Stimulated activated CD4-positive, alpha-beta T cell treated with anti-CD3 and anti-CD28 coated beads, Interleukin-1b, Interleukin-23, amount 100 ng/mL, for 4 hours (primary cell): Measurements from ENCODE around the gene FMN1.

Source experiments
- DNase-seq, 2 donors: peaks; one replicate each; pipeline ENCODE4 v3.0.0-alpha.2; 2020; ENCODE audit warnings: low read depth in 2 of 2

Gene FMN1

DNA sequence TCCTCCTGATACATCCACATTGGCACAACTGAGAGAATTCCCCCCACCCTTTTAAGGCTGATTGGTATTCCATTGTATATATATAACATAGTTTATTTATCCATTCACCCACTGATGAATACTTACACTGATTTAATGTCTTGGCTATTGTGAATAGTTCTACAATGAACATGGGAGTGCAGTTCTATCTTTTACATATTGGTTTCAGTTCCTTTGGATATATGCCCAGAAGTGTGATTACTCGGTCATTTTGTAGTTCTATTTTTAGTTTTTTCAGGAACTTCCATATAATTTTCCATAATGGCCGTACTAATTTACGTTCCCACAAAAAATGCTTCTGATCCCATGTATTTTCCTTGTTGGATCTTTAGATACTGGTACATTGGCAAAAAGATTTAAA is 135.3 kb downstream of the FMN1 start:
- DNase-seq: no peak

DNA sequence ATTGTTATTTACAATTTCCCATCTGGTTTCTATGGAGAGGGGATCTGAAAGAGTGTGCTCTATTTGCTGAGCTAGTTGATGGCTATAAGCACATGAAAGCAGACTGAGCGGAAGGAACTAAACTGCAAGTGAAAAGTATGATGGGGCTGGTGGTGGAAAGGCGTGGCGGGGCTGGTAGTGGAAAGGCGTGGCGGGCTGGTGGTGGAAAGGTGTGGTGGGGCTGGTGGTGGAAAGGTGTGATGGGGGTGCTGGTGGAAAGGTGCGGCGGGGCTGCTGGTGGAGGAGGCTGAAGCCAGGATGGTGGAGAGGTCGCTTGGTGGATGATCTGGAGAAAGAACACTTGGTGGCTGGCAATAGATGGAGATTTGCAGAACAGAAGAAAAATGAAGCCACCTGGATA is 136.7 kb downstream of the FMN1 start:
- no peak for DNase-seq

DNA sequence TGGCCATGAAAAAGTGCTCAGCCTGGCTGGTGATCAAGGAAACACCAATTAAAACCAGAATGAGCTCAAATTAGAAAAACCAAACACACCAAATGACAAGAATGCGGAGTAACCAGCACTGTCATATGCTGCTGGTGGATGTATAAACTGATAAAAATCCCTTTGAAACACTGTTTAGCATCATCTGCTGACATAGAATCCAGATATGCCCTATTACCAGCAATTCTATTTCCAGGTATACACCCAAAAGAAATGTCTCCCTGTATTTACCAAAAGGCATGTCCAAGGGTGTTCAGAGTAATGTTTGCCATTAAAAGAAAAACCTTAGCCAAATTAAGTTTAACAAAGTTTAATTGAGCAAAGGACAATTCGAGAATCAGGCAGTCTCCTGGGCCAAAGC is 138.6 kb downstream of the FMN1 start:
- DNase-seq: no peak

GRCh38 chr15:33051528-33051927 is 143.0 kb downstream of the FMN1 start:
- DNase-seq: no peak

DNA sequence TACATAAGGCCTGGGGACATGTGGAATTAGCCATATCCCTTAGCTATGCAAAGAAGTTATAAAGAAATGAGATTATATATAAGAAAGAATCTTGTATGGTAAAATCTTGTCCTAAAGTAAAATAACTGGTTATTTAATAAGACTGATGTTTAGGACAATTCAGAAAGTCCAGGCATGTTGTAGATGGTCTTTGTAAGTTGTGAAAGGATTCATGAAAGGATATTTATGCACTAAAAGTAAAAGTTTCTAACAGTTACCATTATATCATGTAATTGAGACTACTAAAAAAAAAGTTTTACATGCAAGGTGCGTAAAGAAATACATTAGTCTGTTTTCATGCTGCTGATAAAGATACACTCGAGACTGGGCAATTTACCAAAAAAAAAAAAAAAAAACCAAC is 146.3 kb downstream of the FMN1 start:
- DNase-seq: no peak

DNA sequence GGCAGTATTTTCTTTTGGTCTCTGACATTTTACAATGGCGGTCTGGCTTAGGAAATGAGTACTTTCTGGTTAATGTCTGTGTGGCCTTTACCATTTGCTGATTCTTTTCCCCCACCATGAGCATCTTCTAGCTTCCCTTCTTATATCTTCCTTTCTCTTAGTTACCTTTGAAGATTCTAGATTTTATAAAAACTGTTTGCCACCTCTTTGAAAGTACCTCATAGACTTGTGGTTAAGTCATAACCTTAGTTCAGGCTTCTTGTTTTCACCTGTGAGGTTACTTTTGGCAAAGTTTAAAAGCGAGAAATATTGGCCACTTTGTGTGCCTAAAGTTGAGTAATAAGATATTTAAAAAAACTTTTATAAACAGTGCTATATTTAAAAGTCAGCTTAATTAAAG is 147.4 kb downstream of the FMN1 start:
- no peak for DNase-seq

DNA sequence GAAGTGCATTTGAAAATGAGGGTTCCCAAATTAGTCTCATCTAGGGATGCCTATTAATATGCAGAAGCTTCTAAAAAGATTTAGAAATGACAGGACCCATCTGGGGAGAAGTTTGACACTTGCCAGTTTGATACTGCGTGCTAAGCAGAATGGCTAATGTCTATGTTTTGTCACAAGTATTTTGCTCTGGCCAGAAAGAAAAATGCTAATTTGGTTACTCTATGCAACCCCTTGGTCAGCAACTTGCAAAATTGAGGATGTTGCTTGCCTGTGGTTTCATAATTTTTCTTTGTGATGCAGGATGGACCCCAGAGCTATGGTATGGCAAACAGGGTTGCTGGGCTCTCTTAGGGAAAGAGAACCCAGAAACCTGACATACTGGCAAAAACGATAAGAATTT is 148.2 kb downstream of the FMN1 start:
- no peak for DNase-seq

- no peak for DNase-seq
Observed at GRCh38 chr15:33045066-33045810, 149.3 kb downstream of the FMN1 start.

GRCh38 chr15:33044598-33044997 is 149.9 kb downstream of the FMN1 start:
- DNase-seq: no peak

GRCh38 chr15:33043636-33044035 is 150.9 kb downstream of the FMN1 start:
- DNase-seq: no peak

- no peak for DNase-seq
Observed at GRCh38 chr15:33040496-33040895, 154.0 kb downstream of the FMN1 start.

DNA sequence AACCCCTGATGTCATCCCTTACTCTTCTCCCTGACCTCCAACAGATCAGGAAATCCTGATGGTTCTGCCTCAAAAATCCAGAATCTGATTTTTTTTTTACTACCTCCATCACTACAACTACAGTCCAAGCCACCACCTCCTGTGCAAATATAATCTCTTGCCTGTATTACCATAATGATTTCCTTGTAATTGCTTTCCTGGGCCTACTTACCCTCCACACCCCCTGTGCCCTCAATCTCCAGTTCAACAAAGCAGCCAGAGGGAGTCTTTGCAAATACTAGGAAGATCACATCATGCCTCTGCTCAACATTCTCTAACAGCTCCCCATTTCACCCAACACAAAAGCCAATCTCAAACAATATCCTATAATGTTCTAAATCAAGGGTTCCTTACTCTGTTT is 159.9 kb downstream of the FMN1 start:
- DNase-seq: no peak

DNA sequence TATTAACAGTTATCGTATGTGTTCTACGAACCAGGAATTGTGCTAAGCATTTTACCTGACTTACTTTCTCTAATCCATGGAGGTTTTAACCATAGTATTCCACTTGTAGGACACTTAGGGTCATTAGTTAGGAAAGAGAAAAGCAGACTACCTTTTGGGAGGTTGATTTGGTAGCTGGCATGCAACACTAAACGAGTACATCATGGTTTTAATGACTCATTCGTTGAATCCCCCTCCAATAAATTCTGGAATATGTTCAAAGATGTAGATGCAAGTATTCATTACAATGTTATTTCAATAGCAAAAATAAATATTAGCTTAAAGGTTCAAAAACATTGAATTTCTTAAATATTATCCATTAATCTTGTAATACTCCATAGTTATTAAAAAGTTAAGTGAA is 162.5 kb downstream of the FMN1 start:
- no peak for DNase-seq

GRCh38 chr15:33031324-33031821 is 163.1 kb downstream of the FMN1 start:
- no peak for DNase-seq

- DNase-seq: no peak
Observed at GRCh38 chr15:33030315-33030714, 164.2 kb downstream of the FMN1 start.

DNA sequence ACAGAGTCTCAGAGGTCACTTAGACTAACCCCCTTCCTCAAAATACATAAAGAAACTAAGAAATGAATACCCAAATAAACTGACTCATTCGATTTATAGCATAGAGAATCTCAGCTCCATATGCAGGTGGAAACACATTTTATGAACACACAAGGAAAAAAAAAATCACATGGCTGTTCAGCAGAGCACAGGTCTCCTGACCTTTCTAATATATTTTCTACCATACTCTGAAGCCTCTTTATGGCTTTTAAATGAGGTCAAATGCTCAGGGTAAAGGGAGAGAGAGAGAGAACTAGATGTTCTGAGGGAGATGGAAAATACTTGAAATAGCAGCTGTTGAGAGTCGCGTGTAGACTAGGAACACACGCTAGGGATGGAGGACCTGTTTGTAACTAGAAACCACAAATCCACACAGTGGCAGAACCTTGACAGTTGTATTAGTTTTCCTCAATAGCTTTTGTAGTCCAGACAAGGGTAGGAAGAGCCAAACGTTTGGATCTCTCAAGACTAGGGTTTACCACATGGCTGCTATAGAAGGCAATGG is 165.3 kb downstream of the FMN1 start:
- no peak for DNase-seq

DNA sequence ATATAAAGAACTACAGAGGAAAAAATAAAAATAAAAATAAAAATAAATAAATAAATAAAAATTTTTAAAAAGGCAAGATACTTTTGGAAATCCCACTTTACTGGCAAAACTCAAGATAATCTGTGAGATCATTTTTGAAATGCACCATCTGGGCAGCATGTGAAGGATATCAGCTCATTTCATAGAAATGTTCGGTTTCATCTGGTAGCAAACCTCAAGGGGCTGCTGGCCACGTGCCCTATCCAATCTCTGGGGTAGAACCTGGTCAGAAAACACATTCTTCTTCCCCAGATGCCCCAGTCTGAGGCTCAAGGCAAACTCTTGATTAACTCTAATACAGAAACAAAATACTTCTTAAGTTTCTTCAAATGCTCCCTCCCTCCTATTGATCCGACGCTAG is 166.0 kb downstream of the FMN1 start:
- no peak for DNase-seq

GRCh38 chr15:33027306-33028035 is 167.0 kb downstream of the FMN1 start:
- DNase-seq: no peak

GRCh38 chr15:33026614-33027013 is 167.9 kb downstream of the FMN1 start:
- no peak for DNase-seq

DNA sequence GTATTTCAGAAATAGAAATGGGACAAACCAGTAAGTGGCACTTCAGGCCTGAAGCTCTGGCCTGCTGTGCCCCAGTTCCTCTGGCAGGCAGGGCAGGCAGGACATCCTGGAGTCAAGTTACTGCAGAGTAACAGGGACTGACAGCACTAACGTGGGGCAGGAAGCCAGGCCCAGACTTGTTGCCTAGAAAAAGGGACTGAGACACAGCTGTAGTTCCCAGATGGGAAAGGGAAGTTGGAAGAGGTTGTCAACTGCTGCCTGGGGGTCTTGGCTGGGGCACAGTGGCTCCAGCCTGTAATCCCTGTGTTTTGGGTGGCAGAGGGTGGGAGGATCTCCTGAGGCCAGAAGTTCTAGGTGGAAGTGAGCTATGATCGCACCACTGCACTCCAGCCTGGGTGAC is 171.9 kb downstream of the FMN1 start:
- DNase-seq: no peak

GRCh38 chr15:33021806-33022389 is 172.6 kb downstream of the FMN1 start:
- DNase-seq: no peak

DNA sequence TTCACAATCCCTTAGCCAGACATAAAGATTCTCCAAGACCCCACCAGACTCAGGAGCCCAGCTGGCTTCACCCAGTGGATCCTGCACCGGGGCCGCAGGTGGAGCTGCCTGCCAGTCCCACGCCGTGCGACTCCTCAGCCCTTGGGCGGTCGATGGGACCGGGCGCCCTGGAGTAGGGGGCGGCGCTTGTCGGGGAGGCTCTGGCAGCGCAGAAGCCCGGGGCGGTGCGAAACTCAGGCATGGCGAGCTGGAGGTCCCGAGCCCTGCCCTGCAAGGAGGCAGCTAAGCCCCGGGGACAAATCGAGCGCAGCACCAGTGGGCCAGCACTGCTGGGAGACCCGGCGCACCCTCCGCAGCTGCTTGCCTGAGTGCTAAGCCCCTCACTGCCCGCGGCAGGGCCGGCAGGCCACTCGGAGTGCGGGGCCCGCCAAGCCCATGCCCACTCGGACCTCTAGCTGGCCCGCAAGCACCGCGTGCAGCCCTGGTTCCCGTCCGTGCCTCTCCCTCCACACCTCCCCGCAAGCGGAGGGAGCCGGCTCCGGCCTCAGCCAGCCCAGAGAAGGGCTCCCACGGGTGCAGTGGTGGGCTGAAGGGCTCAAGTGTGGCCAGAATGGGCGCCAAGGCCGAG is 175.0 kb downstream of the FMN1 start:
- DNase-seq: no peak
